Hepatocyte (in vitro differentiated cells): ENCODE measurements around the gene TNFAIP1. TPM values are rescaled to one million over a fixed set of nuclear protein-coding genes. Genes with fewer than 3 reads are reported as not detected.
A peak's percentile ranks its signal among the peaks of the same experiment; 100 is the strongest.

Source experiments
- DNase-seq: peaks from one replicate; pipeline ENCODE4 v3.0.0-alpha.2; 2016; ENCODE audit warnings: low spot score
- H2AFZ ChIP-seq: fragments of 200-600 bp; sonication (generic); 2 replicates; pipeline ENCODE4 v1.6.0; 2016; ENCODE audit warnings: antibody characterized with exemption, mild to moderate bottlenecking
- H3K27ac ChIP-seq: fragments of 200-600 bp; sonication (generic); 2 replicates; pipeline ENCODE4 v1.5.1; 2016; ENCODE audit warnings: mild to moderate bottlenecking
- H3K27me3 ChIP-seq: fragments of 200-600 bp; sonication (generic); 2 replicates; pipeline ENCODE4 v1.6.1; 2016
- H3K36me3 ChIP-seq: fragments of 200-600 bp; sonication (generic); replicated peaks from 2 replicates; pipeline ENCODE4 v1.5.1; 2016; ENCODE audit warnings: low read depth; ENCODE audit not compliant: insufficient read depth
- H3K4me1 ChIP-seq: fragments of 200-600 bp; sonication (generic); 2 replicates; pipeline ENCODE4 v1.5.1; 2016; ENCODE audit warnings: mild to moderate bottlenecking, moderate library complexity; ENCODE audit not compliant: insufficient read depth
- H3K4me2 ChIP-seq: fragments of 200-600 bp; sonication (generic); 2 replicates; pipeline ENCODE4 v1.6.0; 2016
- H3K4me3 ChIP-seq: fragments of 200-600 bp; sonication (generic); 2 replicates; pipeline ENCODE4 v1.5.1; 2016; ENCODE audit warnings: mild to moderate bottlenecking
- H3K79me2 ChIP-seq: fragments of 200-600 bp; sonication (generic); 2 replicates; pipeline ENCODE4 v1.6.0; 2017; ENCODE audit warnings: mild to moderate bottlenecking
- H3K9me2 ChIP-seq: fragments of 200-600 bp; sonication (generic); replicated peaks from 2 replicates; pipeline ENCODE4 v1.6.0; 2017; ENCODE audit warnings: mild to moderate bottlenecking; ENCODE audit not compliant: insufficient read depth
- H3K9me3 ChIP-seq: fragments of 200-600 bp; sonication (generic); 2 replicates; pipeline ENCODE4 v1.5.1; 2016; ENCODE audit warnings: low read depth, mild to moderate bottlenecking
- H4K20me1 ChIP-seq: fragments of 200-600 bp; sonication (generic); 2 replicates; pipeline ENCODE4 v1.6.0; 2016; ENCODE audit warnings: mild to moderate bottlenecking; ENCODE audit not compliant: insufficient read depth, poor library complexity, severe bottlenecking
- EZH2 ChIP-seq: fragments of 200-600 bp; sonication (generic); IDR thresholded peaks from 2 replicates; pipeline ENCODE4 v1.6.1; 2016; ENCODE audit warnings: antibody characterized with exemption, mild to moderate bottlenecking, borderline replicate concordance
- EZH2phosphoT487 ChIP-seq: fragments of 200-600 bp; sonication (generic); IDR thresholded peaks from one replicate; pipeline ENCODE4 v1.6.1; 2018; ENCODE audit warnings: antibody characterized with exemption, mild to moderate bottlenecking, low read depth, moderate library complexity; ENCODE audit not compliant: unreplicated experiment, severe bottlenecking
- WGBS: methylation state at CpG from one replicate; pipeline ENCODE4 v1.1.6; 2016; ENCODE audit warnings: low lambda C conversion rate; ENCODE audit errors: missing lambda C conversion rate; 5-methylcytosine and 5-hydroxymethylcytosine counted together
- polyA plus RNA-seq: library from polyadenylated mRNA; unstranded; fragments of >200 nt; fragmentation: Nextera tagmentation; extraction: Ambion mirVana; gene quantifications from 2 replicates; pipeline ENCODE4 v1.2.1, GENCODE V29; 2016
- total RNA-seq: library from RNA; depleted of rRNA; stranded (reverse); fragments of >200 nt; gene quantifications from 2 replicates; pipeline ENCODE4 v1.2.3, GENCODE V29; 2014
- TF ChIP-seq, protein P1 (sequence below): fragments of 200-600 bp; sonication (generic); IDR thresholded peaks from 2 replicates; pipeline ENCODE4 v1.5.1; 2016; ENCODE audit warnings: antibody characterized with exemption, mild to moderate bottlenecking; ENCODE audit not compliant: poor library complexity

Gene TNFAIP1
- total and polyA plus RNA-seq, 2 experiments from 2014 or later = 37.6 to 39.0 TPM

DNA sequence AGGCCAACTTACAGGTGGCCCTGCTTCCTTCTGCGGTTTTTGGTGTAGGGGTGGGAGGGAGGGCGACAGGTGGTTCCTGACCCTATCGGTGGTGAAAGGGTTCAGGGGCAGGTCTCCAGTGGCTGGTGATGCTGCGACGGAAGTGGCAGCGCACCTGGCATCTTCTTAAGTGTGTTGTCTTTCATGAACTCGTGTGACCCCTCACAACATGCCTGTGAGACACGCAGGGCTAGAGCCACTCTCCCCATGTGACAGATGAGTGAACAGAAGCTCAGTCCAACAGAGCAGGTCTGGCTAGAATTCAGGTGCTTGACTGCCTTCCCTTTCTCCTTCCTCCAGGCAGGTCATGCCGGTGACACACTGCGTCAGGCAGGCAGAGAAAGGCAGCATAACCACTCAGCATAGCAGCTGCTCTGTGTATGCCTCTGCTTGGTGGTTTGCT lies 8.0 kb downstream of the TNFAIP1 start:
- TF ChIP-seq, protein P1, sequence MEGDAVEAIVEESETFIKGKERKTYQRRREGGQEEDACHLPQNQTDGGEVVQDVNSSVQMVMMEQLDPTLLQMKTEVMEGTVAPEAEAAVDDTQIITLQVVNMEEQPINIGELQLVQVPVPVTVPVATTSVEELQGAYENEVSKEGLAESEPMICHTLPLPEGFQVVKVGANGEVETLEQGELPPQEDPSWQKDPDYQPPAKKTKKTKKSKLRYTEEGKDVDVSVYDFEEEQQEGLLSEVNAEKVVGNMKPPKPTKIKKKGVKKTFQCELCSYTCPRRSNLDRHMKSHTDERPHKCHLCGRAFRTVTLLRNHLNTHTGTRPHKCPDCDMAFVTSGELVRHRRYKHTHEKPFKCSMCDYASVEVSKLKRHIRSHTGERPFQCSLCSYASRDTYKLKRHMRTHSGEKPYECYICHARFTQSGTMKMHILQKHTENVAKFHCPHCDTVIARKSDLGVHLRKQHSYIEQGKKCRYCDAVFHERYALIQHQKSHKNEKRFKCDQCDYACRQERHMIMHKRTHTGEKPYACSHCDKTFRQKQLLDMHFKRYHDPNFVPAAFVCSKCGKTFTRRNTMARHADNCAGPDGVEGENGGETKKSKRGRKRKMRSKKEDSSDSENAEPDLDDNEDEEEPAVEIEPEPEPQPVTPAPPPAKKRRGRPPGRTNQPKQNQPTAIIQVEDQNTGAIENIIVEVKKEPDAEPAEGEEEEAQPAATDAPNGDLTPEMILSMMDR = no peak
- no peak for TF ChIP-seq EZH2
- TF ChIP-seq EZH2phosphoT487 = no peak
- no peak for DNase-seq
- no peaks in the 10 kb centered on the region for H3K36me3 ChIP-seq
- peaks cover 14% of the 10 kb centered on the region for H3K79me2 ChIP-seq
- H3K4me1 ChIP-seq = peaks cover 11% of the 10 kb centered on the region
- WGBS = 96% methylated on average over 8 of the region's 10 CpGs
- no peak overlapping the region for H3K4me3 ChIP-seq
- no peaks in the 10 kb centered on the region for H3K27me3 ChIP-seq
- H3K27ac ChIP-seq = no peak overlapping the region
- no peak overlapping the region for H2AFZ ChIP-seq
- no peaks in the 10 kb centered on the region for H3K9me2 ChIP-seq
- no peaks in the 10 kb centered on the region for H4K20me1 ChIP-seq
- H3K4me2 ChIP-seq = no peak overlapping the region
- H3K9me3 ChIP-seq = no peaks in the 10 kb centered on the region

DNA sequence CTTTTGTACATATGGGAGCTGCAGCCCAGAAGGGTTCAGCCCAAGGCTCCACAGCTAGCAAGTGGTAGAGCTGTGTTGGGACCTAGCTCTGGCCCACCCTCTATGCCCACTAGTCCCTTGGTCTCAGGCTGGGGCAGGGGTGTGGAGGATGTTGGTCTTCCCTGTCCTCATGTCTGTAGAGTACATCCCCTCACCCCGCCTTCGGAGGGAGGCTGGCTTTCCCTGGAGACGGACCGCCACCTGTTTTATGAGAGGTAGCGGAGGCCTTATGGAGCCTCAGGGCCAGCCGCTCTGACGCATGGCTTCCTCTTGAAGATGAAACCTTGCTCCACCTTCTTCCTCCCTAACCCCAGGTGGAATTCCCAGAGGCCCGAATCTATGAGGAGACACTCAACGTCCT lies 8.4 kb downstream of the TNFAIP1 start:
- Histone ChIP-seq H2AFZ (no peak overlapping the region), H3K27me3 (no peaks in the 10 kb centered on the region), H3K79me2 (peaks cover 9% of the 10 kb centered on the region), H3K9me2 (no peaks in the 10 kb centered on the region), H3K9me3 (no peaks in the 10 kb centered on the region), H3K27ac (no peak overlapping the region), H3K4me2 (no peak overlapping the region), H4K20me1 (no peaks in the 10 kb centered on the region), H3K36me3 (no peaks in the 10 kb centered on the region), H3K4me1 (peaks cover 11% of the 10 kb centered on the region), H3K4me3 (no peak overlapping the region)
- 92% methylated on average over 9 of the region's 9 CpGs for WGBS
- TF ChIP-seq EZH2 = no peak
- DNase-seq = no peak

DNA sequence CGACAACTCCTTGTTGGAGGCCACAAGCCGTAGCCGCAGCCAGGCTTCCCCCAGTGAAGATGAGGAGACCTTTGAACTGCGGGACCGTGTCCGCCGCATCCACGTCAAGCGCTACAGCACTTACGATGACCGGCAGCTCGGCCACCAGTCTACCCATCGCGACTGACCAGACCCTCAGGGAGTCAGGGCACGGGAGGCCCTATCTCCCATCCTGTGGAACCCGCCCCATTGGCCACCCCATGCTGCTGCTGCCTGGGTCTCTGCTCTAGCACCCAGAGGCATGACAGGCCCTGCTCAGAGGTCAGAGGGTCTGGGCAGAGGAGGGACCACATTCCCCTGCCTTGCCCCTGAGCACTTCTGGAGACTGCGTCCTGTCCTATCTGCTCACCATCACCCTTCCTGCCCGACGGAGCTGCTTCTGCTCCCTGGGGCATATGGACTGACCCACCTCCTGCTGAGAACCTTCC lies 8.9 kb downstream of the TNFAIP1 start:
- Histone ChIP-seq H3K4me3 (no peak overlapping the region), H3K36me3 (no peaks in the 10 kb centered on the region), H3K9me3 (no peaks in the 10 kb centered on the region), H3K4me2 (no peak overlapping the region), H3K4me1 (peaks cover 11% of the 10 kb centered on the region), H2AFZ (no peak overlapping the region), H4K20me1 (no peaks in the 10 kb centered on the region), H3K79me2 (peaks cover 5% of the 10 kb centered on the region), H3K9me2 (no peaks in the 10 kb centered on the region), H3K27me3 (no peaks in the 10 kb centered on the region), H3K27ac (no peak overlapping the region)
- WGBS = 96% methylated on average over 19 of the region's 19 CpGs
- TF ChIP-seq, protein P1 = no peak
- TF ChIP-seq EZH2 (no peak), EZH2phosphoT487 (no peak)
- DNase-seq = no peak

DNA sequence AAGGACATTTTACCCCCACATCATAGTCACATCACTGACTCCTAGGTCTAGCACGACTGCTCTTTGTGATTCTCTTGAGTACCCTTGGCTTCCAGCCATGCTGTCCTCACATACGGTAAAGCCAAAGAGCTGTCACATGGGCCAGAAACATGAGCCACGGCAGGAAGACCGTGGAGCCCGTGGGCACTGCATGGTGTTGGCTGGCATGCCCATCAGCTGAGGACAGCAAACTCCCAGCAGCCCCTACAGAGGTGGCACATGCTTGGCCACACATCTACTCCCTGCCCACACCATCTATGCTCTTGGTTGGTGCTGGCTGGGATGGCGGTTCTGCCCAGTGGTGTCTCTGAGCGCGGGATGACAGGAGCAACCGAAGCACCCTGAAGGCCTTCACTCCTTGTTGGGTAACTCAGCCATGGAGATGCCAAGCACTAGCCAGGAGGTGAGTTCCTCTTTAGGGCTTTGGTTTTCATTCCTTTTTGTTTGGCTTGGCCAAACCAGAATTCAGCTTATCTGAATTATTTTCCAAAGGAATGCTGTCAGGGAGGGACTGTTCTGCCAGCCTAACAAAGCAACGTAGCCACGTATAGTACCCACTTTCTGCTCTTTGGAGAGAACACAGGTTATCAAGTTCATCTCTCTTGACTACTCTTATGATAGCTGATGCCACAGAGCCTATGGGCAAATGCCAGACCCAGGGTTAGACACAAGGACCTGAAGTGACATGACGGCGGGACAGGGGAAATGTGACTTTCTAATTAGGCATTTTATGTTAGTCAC lies 10.0 kb downstream of the TNFAIP1 start:
- 88% methylated on average over 13 of the region's 13 CpGs for WGBS
- Histone ChIP-seq H3K27ac (peak overlapping the region; percentile 23), H3K9me3 (no peaks in the 10 kb centered on the region), H4K20me1 (no peaks in the 10 kb centered on the region), H3K4me3 (no peak overlapping the region), H2AFZ (no peak overlapping the region), H3K79me2 (no peaks in the 10 kb centered on the region), H3K9me2 (no peaks in the 10 kb centered on the region), H3K4me2 (no peak overlapping the region), H3K4me1 (peaks cover 11% of the 10 kb centered on the region), H3K36me3 (no peaks in the 10 kb centered on the region), H3K27me3 (no peaks in the 10 kb centered on the region)
- TF ChIP-seq EZH2 = no peak
- TF ChIP-seq, protein P1 = no peak
- no peak for TF ChIP-seq EZH2phosphoT487
- DNase-seq = no peak
